ENCODE data around the gene ABCC6. TPM values are rescaled to one million over a fixed set of nuclear protein-coding genes. Genes with fewer than 3 reads are reported as not detected.

Gene ABCC6
- total RNA-seq, 1 experiment from 2014 or later, result 1.1 TPM

DNA sequence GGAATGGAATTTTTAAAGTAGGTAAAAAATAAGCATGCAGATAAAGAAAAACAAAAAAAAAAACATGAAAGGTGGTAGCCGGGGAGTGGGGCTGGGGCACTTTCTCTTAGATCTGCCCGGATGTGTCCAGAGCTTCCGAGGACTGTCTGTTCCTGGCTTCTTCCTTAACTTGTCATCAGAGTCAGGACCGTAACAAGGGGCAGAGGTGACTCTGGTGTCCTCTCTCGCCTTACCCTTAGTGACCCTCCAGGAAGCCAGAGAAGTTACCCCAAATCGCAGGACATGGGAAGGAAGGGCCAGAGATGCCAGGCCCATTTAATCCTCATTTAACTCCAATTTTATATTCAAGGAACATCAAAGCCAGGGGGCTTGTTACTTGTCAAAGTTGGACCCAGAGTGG, 115.5 kb downstream of the ABCC6 start:
- no peak overlapping the region for H2BK120ac ChIP-seq (ENCODE audit: low read depth, low read length, poor library complexity, severe bottlenecking)
- H2BK20ac ChIP-seq (ENCODE audit: low read depth, low read length, poor library complexity, severe bottlenecking), result no peak overlapping the region
- no peak overlapping the region for H3T11ph ChIP-seq (ENCODE audit: low read length)
- H2BK5ac ChIP-seq (ENCODE audit: insufficient read length, low read length), result no peak overlapping the region
- no peak overlapping the region for H3K4ac ChIP-seq (ENCODE audit: low read depth, low read length)
- H4K8ac ChIP-seq (replicated peaks; ENCODE audit: insufficient read length, low read depth, low read length), result no peak overlapping the region
- H3K79me1 ChIP-seq (ENCODE audit: insufficient read depth, low read depth, low read length, poor library complexity, severe bottlenecking), result no peaks in the 10 kb centered on the region
- no peak overlapping the region for H2BK12ac ChIP-seq (ENCODE audit: insufficient read length, low read depth, low read length)
- Mint-ChIP-seq H3K27me3 (ENCODE audit: low read depth) (no peaks in the 10 kb centered on the region), H3K9me3 (no peaks in the 10 kb centered on the region), H3K36me3 (ENCODE audit: insufficient read depth in 1 of 3, low read depth in 3 of 3) (peaks cover 42 to 77% (median 76%) of the 10 kb centered on the region in 3 experiments; a peak in 6 of 7 replicates), H3K27ac (peak overlapping the region in 2 of 3 experiments; percentile 31 to 39; a peak in 2 of 7 replicates), H3K4me1 (peaks cover 6 to 9% of the 10 kb centered on the region in 2 experiments), H3K4me3 (no peak overlapping the region)
- no peak overlapping the region for H2BK15ac ChIP-seq (ENCODE audit: low read depth, low read length)
- no peaks in the 10 kb centered on the region for H3K27me3 ChIP-seq (ENCODE audit: insufficient read depth, low read length)
- no peak overlapping the region for H2AK5ac ChIP-seq (ENCODE audit: insufficient read length, low read length)
- TF ChIP-seq, protein P1, sequence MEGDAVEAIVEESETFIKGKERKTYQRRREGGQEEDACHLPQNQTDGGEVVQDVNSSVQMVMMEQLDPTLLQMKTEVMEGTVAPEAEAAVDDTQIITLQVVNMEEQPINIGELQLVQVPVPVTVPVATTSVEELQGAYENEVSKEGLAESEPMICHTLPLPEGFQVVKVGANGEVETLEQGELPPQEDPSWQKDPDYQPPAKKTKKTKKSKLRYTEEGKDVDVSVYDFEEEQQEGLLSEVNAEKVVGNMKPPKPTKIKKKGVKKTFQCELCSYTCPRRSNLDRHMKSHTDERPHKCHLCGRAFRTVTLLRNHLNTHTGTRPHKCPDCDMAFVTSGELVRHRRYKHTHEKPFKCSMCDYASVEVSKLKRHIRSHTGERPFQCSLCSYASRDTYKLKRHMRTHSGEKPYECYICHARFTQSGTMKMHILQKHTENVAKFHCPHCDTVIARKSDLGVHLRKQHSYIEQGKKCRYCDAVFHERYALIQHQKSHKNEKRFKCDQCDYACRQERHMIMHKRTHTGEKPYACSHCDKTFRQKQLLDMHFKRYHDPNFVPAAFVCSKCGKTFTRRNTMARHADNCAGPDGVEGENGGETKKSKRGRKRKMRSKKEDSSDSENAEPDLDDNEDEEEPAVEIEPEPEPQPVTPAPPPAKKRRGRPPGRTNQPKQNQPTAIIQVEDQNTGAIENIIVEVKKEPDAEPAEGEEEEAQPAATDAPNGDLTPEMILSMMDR (conservative IDR thresholded peaks at IDR 0.05), result no peak
- no peak overlapping the region for H3K4me2 ChIP-seq (ENCODE audit: insufficient read depth, insufficient read length, low read length)
- WGBS (ENCODE audit: extremely low coverage, insufficient read length, low lambda C conversion rate), result no CpG with 5 or more reads among the region's 6 CpGs
- H3K9ac ChIP-seq (ENCODE audit: extremely low read depth, insufficient read length, low read length), result no peak overlapping the region
- H3K18ac ChIP-seq (ENCODE audit: insufficient read length, low read depth, low read length), result no peak overlapping the region
- no peaks in the 10 kb centered on the region for H3K79me2 ChIP-seq (ENCODE audit: insufficient read depth, low read length)
- H3K14ac ChIP-seq (ENCODE audit: insufficient read depth, low read length), result no peak overlapping the region
- H3K27ac ChIP-seq (ENCODE audit: insufficient read length, low read depth, low read length), result no peak overlapping the region
- no peaks in the 10 kb centered on the region for H3K23me2 ChIP-seq (ENCODE audit: insufficient read length, low read depth, low read length, poor library complexity, severe bottlenecking)
- no peak overlapping the region for H3K56ac ChIP-seq (ENCODE audit: insufficient read length, low read depth, low read length)
- no peaks in the 10 kb centered on the region for H3K4me1 ChIP-seq (ENCODE audit: insufficient read depth, low read length)
- no peaks in the 10 kb centered on the region for H4K20me1 ChIP-seq (ENCODE audit: control insufficient read depth, insufficient read depth, insufficient read length)
- H4K5ac ChIP-seq (ENCODE audit: insufficient read length, low read depth, low read length), result no peak overlapping the region
- no peaks in the 10 kb centered on the region for H3K9me3 ChIP-seq (ENCODE audit: control insufficient read depth, low read depth, low read length)
- no peak overlapping the region for H3K23ac ChIP-seq (ENCODE audit: insufficient read length, low read depth, low read length)
- H4K91ac ChIP-seq (ENCODE audit: insufficient read length, low read depth, low read length), result no peak overlapping the region
- no peak overlapping the region for H2AFZ ChIP-seq (ENCODE audit: low read length)
- no peak for DNase-seq
